NOMO-1 treated with dmso at 0.1 percent for 144 hours (cell line): ENCODE measurements around the gene CD300A.
A peak's percentile ranks its signal among the peaks of the same experiment; 100 is the strongest.
"Not testable (repeated sequence)": the region's sequence is repeated elsewhere in the genome, so short reads cannot be mapped to it uniquely, and the experiment has no call there.

Experiments
- DNase-seq: peaks from one replicate; lab custom pipeline; 2025; ENCODE audit not compliant: unreplicated experiment; lab: John Stamatoyannopoulos, UW

Gene CD300A

GRCh38 chr17:74518413-74518981 is 52.1 kb downstream of the CD300A start:
- not testable (repeated sequence) for DNase-seq

- peak; percentile 90 for DNase-seq
These were observed 53.6 kb downstream of the CD300A start for GRCh38 chr17:74520016-74520434.

DNA sequence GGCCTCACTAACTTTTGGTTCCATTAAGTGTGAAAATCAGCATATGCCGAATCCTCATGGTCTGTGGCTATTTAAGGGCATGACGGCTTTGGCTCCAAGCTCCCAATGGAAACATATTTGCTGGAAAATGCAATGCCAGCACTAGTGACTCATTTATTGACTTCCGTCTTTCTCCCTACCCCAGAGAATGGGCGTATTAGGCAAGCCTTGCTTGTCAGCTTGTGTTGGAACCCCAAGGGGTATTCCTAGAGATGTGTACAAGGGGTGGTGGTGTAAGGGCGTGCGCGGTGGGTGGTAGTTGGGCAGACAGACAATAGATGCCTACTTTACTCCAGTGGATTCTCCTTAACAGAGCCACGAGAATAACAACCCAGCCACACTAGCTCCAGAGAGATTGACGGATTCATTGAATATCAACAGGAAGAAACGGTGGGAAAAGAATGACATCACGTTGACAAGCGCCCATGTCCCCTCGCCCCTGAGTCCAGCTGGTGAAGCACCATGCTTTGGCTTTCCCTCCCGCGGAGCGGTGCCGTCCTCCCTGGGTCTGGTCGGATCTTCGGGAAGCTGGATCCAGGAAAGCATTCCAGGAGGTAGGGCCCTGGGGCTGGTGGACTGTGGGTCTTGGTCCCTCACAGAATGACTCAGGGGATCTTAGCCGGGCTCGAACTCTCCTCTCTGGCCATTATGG is 54.5 kb downstream of the CD300A start:
- peak; percentile 20 for DNase-seq

GRCh38 chr17:74521701-74522201 is 55.3 kb downstream of the CD300A start:
- peak; percentile 81 for DNase-seq

DNA sequence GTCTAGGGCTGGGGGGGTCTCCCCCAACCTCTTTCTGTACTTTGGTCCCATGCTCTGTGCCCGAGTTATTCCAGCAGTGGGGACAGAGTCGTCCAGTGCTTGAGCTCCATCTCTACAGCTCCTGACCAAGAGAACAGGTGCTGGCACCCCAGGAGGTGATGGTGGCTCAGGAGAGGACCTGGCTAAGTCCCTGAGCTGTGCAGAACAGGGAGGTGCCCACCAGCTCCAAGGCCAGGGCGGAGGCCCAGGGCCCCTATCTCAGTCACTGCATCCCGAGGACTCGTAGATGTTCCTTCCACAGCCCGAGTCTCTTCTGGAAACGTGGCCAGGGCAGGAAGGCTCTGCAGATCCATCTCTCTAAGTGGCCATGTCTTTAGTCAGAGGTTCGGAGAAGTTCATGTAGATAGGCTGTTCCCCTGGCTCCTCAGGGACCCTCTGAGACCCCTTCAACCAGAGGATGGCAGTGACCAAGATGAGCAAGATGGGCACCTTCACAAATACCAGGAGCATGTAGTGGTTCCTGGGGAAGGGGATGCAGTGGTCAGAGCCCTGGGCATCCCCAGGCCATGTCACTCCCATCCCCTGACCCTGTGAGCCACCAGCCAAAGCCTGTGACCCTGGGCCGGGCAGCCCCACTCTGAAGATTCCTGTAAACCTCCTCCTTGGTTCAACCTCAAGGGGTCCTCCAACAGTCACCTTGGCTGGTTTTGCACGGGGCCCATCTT is 56.1 kb downstream of the CD300A start:
- no peak for DNase-seq

- DNase-seq, result no peak
These were observed 56.9 kb downstream of the CD300A start for GRCh38 chr17:74523308-74523707.

- DNase-seq, result no peak
These were observed 58.4 kb downstream of the CD300A start for GRCh38 chr17:74524653-74525464.

DNA sequence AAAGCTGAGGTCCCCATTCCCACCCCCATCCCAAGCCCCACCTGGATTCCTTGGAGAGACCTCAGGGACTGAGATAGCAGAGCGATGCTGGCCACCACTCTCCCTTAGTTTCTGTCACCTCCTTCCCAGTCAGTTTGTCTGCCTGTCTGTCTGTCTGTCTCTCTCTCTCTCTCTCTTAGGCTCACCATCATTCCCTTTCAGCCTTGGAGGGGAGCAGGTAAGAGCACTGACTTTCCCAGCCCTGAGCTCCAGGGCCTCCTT is 59.0 kb downstream of the CD300A start:
- no peak for DNase-seq

DNA sequence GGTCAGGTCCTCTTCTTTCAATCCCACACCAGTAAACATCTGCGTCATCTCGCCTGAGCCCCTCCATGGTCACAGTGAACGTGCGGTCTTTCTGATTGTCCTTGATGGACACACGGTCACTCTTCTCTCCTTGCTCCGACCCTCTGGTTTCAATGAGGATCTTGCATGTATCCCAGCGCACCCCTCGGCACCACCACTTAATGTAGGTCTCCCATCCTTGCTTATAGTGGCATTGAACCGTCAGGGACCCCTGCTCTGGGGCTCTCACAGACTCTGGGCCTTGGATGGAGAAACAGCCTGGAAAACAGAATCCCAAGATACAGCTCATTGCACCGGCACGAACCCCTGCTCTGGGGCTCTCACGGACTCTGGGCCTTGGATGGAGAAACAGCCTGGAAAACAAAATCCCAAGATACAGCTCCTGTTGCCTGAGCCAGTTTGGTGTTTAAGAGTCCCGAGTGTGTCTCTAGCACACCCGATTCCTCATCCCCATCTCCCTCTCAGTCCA is 59.4 kb downstream of the CD300A start:
- no peak for DNase-seq

GRCh38 chr17:74526681-74527080 is 60.2 kb downstream of the CD300A start:
- no peak for DNase-seq

DNA sequence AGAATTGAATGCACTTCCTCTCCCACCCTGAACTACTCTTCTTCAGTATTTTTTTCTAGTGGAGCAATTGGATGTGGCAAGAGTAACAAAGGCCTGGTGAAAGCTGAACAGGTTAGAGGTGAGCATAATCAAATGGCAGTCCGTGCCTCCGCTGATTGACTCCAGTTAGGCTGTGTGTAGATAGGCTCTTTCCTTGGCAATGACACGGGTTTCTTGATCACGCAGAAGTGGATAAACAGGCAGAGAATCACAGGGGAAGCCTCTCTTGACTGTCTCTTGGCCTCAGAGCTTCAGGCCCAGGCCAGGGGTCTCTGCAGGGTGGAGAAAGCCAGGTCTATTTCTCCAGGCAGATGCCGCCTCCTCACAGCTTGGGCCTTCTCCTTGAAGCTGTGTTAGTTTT is 60.6 kb downstream of the CD300A start:
- no peak for DNase-seq

GRCh38 chr17:74527756-74528155 is 61.3 kb downstream of the CD300A start:
- no peak for DNase-seq

GRCh38 chr17:74528491-74529199 is 62.2 kb downstream of the CD300A start:
- DNase-seq, result peak; percentile 96

GRCh38 chr17:74529243-74529642 is 62.8 kb downstream of the CD300A start:
- DNase-seq, result no peak

GRCh38 chr17:74530831-74531150 is 64.4 kb downstream of the CD300A start:
- no peak for DNase-seq

- peak; percentile 53 for DNase-seq
These were observed 64.9 kb downstream of the CD300A start, which contains the start of gene CD300LB for GRCh38 chr17:74531231-74531761. CD300LB (minus strand) TSS chr17:74531475; CDS start chr17:74531350, 125 bp downstream.

DNA sequence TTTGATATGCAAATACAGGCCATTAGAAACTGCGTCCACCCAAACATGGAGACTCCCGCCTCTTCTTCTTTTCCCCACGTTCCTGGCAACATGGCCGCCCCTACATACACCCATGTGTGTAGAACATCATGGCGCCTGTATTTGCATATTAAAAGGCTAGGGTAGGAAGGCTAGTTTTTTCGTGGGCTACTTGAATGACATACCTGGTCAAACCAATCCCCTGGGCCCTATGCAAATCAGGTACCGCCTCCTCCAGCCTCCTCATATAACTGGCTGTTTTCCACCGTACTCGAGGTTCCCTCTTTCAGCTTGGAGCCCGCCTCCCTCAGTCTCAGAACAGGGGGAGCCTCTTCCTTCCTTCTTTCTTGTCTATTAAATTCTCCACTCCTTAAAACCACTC is 65.7 kb downstream of the CD300A start:
- DNase-seq, result peak; percentile 97
